Umbilical cord (tissue), 2 donors: ENCODE results near the gene NKAPD1. TPM values are rescaled to one million over a fixed set of nuclear protein-coding genes. Genes with fewer than 3 reads are reported as not detected.
"Not testable (repeated sequence)": the region's sequence is repeated elsewhere in the genome, so short reads cannot be mapped to it uniquely, and the experiment has no call there.

Source experiments
- DNase-seq: peaks from one replicate; pipeline ENCODE4 v3.0.0-alpha.2; 2015; ENCODE audit warnings: low spot score
- total RNA-seq: library from RNA; depleted of rRNA; stranded (reverse); fragments of >200 nt; gene quantifications from one replicate; pipeline ENCODE4 v1.2.3, GENCODE V29; 2014; ENCODE audit warnings: low replicate concordance; ENCODE audit not compliant: insufficient read depth

The NKAPD1 gene, protein sequence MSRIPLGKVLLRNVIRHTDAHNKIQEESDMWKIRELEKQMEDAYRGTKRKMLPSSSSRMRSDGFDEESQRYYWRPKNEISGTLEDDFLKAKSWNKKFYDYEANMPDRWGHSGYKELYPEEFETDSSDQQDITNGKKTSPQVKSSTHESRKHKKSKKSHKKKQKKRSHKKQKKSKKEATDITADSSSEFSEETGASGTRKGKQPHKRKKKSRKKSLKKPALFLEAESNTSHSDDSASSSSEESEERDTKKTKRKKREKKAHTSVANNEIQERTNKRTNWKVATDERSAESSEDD
- total RNA-seq = 18.3 TPM

- DNase-seq = peak; percentile 95
Measured at GRCh38 chr11:112073941-112074811, at the start of gene NKAPD1, which contains the start of gene PIH1D2. Gene NKAPD1 (plus strand): TSS chr11:112074299. CDS start chr11:112075575, 1,276 bp downstream. Gene PIH1D2 (minus strand): TSS chr11:112074017. CDS start chr11:112073174, 843 bp downstream.

- peak; percentile 92 for DNase-seq
Measured at GRCh38 chr11:112024773-112025678, 49.1 kb upstream of the NKAPD1 start, which contains the start of gene DLAT. Gene DLAT (plus strand): TSS chr11:112025408. CDS start chr11:112025473, 65 bp downstream.

DNA sequence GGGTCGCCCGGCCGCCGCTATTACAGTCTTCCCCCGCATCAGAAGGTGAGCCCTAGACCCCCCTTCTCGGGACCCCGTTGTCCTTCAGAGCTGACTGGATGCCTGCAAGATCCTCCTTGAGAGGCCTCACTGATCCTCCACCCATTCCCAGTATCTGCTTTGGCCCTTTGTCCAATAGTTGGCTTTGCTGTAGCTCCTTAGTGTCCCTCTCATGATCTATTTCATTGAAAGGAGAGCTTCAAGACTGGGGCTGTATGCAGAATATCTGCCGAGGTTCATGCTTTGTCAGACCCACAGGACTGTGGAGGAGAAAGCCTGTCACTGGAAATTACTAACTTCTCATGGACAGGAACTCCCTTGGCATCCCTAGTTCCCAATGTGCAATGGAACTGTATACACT is 48.4 kb upstream of the NKAPD1 start:
- no peak for DNase-seq

DNA sequence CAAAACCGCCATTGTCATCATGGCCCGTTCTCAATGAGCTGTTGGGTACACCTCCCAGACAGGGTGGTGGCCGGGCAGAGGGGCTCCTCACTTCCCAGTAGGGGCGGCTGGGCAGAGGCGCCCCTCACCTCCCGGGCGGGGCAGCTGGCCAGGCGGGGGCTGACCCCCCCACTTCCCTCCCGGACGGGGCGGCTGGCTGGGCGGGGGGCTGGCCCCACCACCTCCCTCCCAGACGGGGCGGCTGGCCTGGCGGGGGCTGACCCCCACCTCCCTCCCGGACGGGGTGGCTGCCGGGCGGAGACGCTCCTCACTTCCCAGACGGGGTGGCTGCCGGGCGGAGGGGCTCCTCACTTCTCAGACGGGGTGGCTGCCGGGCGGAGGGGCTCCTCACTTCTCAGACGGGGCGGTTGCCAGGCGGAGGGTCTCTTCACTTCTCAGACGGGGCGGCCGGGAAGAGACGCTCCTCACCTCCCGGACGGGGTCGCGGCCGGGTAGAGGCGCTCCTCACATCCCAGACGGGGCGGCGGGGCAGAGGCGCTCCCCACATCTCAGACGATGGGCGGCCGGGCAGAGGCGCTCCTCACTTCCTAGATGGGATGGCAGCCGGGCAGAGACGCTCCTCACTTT is 47.2 kb upstream of the NKAPD1 start:
- DNase-seq = not testable (repeated sequence)

DNA sequence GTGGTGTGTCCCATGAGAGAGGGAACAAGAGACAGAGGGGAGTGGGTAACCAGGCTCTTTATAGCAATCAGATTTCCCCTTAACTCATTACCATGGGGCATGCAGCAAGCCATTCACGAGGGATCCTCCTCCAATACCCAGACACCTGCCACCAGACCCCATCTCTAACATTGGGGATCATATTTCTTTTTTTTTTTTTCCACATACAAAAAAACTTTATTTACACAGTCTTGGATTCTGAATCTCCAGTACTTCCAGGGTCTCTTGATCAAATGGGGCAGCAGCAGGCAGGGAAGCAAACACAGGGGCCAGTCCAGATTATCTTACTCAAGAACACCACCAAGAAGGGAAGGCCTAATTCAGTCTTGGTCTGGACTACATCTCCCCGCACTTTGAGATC is 44.6 kb upstream of the NKAPD1 start:
- DNase-seq = no peak

GRCh38 chr11:112033902-112034301 is 40.2 kb upstream of the NKAPD1 start:
- DNase-seq = no peak

- DNase-seq = no peak
Measured at GRCh38 chr11:112037527-112037926, 36.6 kb upstream of the NKAPD1 start.

- DNase-seq = no peak
Measured at GRCh38 chr11:112042161-112042960, 31.7 kb upstream of the NKAPD1 start.

DNA sequence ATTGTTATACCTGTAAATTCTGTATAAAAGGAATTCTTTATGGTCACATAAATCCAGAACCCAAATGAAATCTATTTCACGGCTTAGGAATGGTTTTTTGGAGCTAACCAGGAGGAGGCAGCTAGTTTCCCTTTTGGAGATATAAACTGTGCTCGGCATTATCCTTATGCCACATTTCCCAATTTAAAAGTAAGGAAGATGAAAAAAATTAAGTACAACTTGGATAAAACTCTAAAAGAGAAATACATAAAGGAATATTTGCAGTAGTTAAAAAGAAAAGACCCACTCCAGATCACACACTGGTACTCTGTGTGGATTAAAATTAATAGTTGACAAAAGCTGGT is 31.2 kb upstream of the NKAPD1 start:
- no peak for DNase-seq

GRCh38 chr11:112044961-112045360 is 29.1 kb upstream of the NKAPD1 start:
- no peak for DNase-seq

DNA sequence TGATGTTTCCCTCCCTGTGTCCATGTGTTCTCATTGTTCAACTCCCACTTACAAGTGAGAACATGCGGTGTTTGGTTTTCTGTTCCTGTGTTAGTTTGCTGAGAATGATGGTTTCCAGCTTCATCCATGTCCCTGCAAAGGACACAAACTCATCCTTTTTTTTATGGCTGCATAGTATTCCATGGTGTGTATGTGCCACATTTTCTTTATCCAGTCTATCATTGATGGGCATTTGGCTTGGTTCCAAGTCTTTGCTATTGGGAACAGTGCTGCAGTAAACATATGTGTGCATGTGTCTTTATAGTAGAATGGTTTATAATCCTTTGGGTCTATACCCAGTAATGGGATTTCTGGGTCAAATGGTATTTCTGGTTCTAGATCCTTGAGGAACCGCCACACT is 27.5 kb upstream of the NKAPD1 start:
- not testable (repeated sequence) for DNase-seq

- not testable (repeated sequence) for DNase-seq
Measured at GRCh38 chr11:112048256-112048655, 25.8 kb upstream of the NKAPD1 start.

GRCh38 chr11:112049777-112050176 is 24.3 kb upstream of the NKAPD1 start:
- no peak for DNase-seq

DNA sequence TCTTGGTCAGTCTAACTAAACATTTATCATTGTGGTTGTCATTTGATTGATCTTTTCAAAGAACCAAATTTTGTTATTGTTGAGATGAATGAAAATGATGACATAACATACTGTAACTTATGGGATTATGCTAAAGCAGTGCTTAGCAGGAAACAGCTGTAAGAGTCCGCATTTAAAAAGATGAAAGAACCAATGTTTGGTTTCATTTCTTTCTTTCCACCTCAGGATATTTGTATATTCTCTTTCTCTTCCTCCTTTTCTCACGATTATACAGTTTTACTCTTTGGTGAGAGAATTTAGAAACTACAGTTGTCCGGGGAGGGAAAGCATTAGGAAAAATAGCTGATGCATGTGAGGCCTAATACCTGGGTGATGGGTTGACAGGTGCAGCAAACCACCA is 23.4 kb upstream of the NKAPD1 start:
- DNase-seq = no peak

DNA sequence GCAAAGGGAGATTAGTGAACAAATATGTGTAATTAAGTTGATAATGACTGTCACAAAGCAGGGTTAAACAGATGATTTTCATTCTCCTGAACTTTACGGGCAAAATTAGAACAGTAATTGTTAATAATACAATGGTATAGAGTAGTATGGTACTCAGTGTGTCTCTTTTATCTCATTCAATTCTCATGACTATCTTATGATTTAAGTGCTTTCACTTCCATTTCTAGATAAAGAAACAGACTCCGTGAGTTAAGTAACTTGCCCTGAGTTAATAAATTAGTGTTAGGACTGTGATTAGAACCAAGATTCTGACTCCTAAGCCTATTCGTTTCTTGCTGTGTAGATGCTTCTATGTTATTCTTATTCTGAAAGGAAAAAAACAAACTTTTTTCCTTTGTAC is 22.3 kb upstream of the NKAPD1 start:
- DNase-seq = no peak

DNA sequence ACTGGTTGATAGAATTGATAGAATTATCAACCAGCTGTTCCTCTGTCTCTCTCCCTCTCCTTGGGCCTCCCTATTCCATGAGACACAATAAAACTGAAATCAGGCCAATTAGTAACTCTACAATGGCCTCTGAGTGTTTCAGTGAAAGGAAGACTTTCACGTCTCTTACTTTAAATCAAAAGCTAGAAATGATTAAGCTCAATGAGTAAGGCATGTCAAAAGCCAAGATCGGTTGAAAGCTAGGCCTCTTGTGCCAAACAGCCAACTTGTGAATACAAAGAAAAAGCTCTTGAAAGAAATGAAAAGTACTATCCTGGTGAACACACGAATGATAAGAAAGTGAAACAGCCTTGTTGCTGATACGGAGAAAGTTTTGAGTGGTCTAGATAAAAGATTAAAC is 16.9 kb upstream of the NKAPD1 start:
- DNase-seq = no peak

DNA sequence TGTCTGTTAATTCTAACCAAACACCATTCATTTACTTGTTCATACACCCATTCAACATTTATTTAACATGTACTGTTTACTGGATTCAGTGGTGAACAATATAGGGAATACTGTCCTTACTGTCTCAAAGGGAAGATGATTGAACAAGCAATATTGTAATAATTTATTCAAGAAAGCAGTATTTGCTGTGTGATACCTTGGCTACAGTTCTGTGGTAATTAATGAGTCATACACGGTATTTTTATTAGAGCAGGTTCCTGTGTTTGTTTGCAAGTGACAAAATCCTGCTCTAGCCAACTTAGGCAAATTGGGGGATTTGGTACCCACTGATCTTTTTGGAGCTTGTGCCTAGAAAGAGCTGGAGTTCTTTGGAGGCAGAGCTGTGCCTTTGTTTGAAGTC is 16.0 kb upstream of the NKAPD1 start:
- DNase-seq = no peak

- no peak for DNase-seq
Measured at GRCh38 chr11:112062923-112063322, 11.2 kb upstream of the NKAPD1 start.

- DNase-seq = no peak
Measured at GRCh38 chr11:112082729-112083128, 8.6 kb downstream of the NKAPD1 start.

DNA sequence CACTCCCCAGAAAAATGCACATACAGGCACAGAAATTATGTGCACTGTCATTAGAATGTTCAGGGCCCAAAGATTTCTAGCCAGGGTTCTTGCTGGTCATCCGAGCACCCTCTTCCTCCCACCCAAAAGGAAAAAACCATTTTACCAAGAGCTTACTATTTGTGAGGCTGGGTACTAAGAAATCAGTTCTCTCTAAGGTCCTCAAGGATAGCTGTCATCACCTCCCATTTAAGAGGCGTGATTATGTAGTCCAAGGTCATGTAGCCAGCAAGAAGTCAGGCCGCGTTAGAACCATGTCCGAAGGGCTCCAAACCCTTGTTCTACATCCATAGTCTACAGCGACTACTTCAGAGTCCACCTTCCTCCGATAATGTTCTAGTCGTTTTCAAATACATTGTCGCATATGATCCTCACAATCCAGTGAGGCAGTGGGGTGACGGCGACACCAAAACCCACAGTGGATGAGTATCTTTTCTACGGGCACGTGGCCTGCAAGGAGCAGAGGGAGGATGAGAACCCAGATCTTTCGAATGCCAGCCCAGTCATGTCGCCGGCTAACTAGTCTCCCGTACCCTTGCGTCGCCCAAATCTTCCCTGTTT is 11.8 kb downstream of the NKAPD1 start:
- no peak for DNase-seq
